Skeletal muscle cell (primary cell): ENCODE measurements around the gene CXCR6.

Source experiments
- DNase-seq: peaks from one replicate; pipeline ENCODE4 v3.0.0-alpha.2; 2010; ENCODE audit warnings: low read depth
- H3K4me3 ChIP-seq: 2 replicates; pipeline ENCODE4 v1.5.1; 2011; ENCODE audit warnings: low read depth, mild to moderate bottlenecking, control low read depth, low read length, moderate library complexity

The CXCR6 gene

DNA sequence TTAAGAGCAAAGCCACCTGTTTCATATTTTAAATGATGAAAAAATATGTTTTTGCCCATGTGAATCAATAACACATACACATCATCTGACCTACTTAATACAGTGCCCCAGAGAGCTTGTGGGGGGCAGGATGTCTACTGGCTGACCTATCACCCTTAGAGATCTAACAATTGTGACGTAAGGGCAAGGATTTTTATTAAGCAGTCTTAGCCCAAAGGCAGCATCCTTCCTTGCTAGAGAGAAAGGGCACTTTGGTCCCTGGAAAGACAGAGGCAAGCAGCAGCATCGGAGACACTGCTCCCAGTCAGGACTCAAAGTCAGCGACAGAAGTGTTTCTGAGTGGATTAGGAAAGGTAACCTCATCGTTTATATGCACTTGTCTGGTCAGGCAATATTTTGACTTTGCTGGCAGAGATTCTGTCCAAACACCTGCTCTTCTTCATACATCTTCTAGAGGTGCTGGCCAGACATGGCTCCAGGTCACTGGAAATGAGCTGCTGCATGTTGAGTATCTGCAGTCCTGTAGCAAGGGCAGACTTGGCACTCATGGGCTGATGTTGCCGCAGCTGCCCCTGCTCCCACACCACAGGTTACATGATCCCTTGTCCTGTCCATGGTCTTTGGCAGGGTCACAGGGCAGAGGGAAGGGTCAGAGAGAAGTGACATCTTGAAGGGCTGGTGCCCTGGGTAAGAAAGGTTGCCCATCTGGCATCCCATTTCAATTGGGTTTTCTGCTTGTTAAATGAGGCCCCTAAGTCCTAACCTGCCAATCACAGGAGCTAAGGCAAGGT is 1.8 kb downstream of the CXCR6 start:
- no peak for DNase-seq
- H3K4me3 ChIP-seq: no peak overlapping the region

DNA sequence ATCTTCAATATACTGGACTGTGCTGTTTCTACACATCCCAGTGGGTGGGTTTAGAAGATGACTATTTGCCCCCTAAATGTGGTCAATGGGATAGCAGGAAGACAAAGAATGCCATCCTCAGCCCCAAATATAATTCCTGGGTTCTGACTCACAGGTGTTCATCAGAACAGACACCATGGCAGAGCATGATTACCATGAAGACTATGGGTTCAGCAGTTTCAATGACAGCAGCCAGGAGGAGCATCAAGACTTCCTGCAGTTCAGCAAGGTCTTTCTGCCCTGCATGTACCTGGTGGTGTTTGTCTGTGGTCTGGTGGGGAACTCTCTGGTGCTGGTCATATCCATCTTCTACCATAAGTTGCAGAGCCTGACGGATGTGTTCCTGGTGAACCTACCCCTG is 3.0 kb downstream of the CXCR6 start:
- no peak for DNase-seq
- H3K4me3 ChIP-seq: no peak overlapping the region

DNA sequence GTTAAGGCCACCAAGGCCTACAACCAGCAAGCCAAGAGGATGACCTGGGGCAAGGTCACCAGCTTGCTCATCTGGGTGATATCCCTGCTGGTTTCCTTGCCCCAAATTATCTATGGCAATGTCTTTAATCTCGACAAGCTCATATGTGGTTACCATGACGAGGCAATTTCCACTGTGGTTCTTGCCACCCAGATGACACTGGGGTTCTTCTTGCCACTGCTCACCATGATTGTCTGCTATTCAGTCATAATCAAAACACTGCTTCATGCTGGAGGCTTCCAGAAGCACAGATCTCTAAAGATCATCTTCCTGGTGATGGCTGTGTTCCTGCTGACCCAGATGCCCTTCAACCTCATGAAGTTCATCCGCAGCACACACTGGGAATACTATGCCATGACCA is 3.6 kb downstream of the CXCR6 start:
- no peak for DNase-seq
- H3K4me3 ChIP-seq: no peak overlapping the region

- no peak for DNase-seq
- no peak overlapping the region for H3K4me3 ChIP-seq
Observed at GRCh38 chr3:45947361-45947760, 4.1 kb downstream of the CXCR6 start.

GRCh38 chr3:45948311-45948781 is 5.1 kb downstream of the CXCR6 start:
- no peak for DNase-seq
- H3K4me3 ChIP-seq: no peak overlapping the region

DNA sequence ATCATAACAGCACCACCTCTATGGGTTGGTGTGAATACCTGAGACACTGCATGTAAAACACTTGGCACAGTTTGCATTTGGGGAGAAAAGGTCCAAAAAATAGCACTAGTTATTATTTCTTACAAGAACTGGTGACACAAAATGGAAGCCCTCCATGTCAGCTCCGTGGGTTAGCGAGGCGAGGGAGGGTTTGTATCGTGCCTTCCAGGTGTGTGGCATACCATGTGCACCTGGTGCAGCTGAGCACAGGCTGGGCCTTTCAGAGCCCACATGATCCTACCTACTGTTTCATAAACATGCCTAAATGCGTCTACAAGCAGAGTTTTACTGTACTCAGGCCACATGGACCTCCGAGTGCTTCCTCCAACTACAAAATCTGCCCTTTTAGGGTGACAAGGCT is 5.6 kb downstream of the CXCR6 start:
- no peak for DNase-seq
- H3K4me3 ChIP-seq: no peak overlapping the region

GRCh38 chr3:45949432-45949831 is 6.2 kb downstream of the CXCR6 start:
- no peak overlapping the region for H3K4me3 ChIP-seq
- DNase-seq: no peak

- DNase-seq: no peak
- no peak overlapping the region for H3K4me3 ChIP-seq
Observed at GRCh38 chr3:45950131-45950530, 6.9 kb downstream of the CXCR6 start.

DNA sequence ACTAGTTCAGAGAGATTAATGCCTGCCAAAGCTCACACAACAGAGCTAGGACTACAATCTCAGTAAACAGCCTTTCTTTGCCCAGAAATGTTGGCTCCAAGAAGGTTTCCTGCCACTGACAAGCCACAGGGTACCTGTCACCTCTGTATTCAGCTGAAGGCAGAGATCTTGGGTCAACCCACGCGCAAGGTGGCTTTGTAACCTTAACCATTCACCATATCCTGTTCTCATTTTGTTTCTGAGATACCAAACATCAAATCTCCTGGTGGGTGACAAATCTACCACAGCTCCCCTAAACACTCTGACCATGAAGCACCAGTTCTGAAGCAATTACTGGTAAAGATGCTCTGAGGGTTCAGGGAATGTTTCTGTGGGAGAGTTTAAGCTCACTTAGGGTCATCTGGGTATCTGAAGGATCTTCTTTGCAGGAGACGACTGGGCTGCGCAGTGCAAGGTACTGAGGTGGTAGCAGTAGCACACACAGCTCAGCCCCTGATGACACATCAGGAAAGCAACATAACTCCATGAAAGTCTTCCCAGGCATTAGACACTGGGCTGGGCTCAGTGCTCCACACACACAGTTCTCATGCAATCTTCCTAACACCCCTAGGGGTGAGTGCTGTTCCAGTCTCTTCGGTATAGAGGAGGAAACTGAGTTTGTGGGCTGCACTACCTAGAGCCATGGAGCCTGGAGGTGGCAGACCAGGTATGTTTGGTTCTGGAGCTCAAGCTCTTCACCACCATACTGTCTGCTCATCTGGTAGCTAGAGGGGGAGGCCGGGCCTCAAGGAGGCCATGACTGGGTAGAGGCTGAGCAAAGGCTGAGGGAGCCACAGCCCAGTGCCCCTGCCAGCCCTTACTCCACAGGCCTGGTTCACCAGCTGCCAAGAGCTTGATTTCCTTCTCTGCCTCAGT is 7.7 kb downstream of the CXCR6 start:
- no peak overlapping the region for H3K4me3 ChIP-seq
- DNase-seq: no peak

GRCh38 chr3:45951946-45952345 is 8.7 kb downstream of the CXCR6 start:
- no peak for DNase-seq
- H3K4me3 ChIP-seq: no peak overlapping the region

GRCh38 chr3:45952456-45952855 is 9.2 kb downstream of the CXCR6 start:
- no peak for DNase-seq

DNA sequence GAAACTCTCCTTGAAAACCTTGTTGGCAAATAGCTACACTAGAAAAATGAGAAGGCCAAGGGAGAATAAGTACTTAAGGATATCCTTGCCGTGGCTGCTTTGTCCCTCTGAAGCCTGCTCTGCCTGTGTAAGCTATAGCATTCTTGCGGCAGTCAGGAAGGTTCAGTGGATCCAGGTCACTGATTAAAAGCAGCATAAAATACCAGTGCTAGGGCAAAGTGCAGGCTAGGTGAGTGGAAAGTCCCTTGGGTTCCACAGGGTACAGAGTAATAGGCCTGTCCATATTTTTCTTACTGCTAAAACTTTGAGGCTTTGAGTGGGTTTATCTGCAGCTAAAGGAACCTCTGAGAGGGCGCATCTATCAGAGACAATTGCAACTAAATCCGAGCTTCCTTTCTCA is 10.3 kb downstream of the CXCR6 start:
- DNase-seq: no peak
- H3K4me3 ChIP-seq: no peak overlapping the region

More at GRCh38 chr3:45952456-45952855, 9.2 kb downstream of the CXCR6 start:
- no peak overlapping the region for H3K4me3 ChIP-seq

GRCh38 chr3:45954306-45954705 is 11.0 kb downstream of the CXCR6 start:
- H3K4me3 ChIP-seq: no peak overlapping the region
- DNase-seq: no peak

- no peak overlapping the region for H3K4me3 ChIP-seq
- no peak for DNase-seq
Observed at GRCh38 chr3:45955017-45955647, 11.9 kb downstream of the CXCR6 start.

GRCh38 chr3:45955706-45956105 is 12.4 kb downstream of the CXCR6 start:
- H3K4me3 ChIP-seq: no peak overlapping the region
- DNase-seq: no peak

DNA sequence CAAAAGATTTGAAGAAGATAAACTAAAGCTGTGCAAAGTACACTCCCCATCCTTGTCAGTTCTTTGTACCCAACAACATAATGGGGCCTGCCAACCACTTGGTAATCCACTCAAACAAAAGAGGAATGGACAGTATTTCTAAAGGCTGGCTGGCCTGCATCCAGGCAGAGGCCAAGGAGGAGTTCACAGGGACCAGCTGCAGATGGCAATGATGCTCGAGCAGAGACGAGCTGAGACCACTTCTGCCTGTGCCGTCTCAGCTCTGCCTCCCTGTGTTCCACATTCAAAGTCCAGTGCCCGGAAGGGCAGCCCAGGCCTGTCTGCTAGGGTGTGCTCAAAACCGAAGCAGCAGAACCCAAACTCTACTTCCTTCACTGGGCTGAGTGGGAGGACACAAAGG is 14.3 kb downstream of the CXCR6 start:
- no peak overlapping the region for H3K4me3 ChIP-seq
- DNase-seq: no peak

DNA sequence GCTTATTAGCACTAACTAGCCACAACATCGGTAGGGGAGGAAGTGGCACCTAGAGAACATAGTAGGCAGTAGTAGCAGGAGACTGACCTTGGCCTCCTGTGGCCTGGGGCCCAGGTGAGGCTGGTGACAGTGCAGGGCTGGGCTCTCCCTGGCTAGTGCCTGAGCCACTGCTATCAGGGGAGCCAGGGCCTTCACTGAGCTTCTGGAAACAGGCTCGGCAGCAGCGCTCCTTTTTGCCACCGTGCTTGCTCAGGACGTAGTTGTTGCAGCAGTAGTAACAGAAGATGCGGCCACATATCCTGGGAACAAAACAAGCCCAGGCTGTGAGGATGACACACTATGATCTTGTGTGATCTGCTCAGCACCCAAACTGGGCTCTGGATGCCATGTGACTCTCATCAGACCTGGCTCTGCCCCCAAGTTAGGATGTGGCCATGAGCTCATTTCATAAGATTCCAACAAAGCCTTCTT is 15.1 kb downstream of the CXCR6 start:
- no peak for DNase-seq
- no peak overlapping the region for H3K4me3 ChIP-seq

GRCh38 chr3:45959201-45959600 is 15.9 kb downstream of the CXCR6 start:
- DNase-seq: no peak
- H3K4me3 ChIP-seq: no peak overlapping the region

GRCh38 chr3:45960289-45960688 is 17.0 kb downstream of the CXCR6 start:
- DNase-seq: no peak
- H3K4me3 ChIP-seq: no peak overlapping the region

GRCh38 chr3:45962033-45962432 is 18.8 kb downstream of the CXCR6 start:
- no peak overlapping the region for H3K4me3 ChIP-seq
- no peak for DNase-seq
